Kidney (tissue), 14 donors: ENCODE data around the gene ZNF438. TPM values are rescaled to one million over a fixed set of nuclear protein-coding genes. Genes with fewer than 3 reads are reported as not detected.

Source experiments
- DNase-seq, 5 donors: peaks; one replicate each; pipeline ENCODE4 v3.0.0-alpha.2; 2013 to 2020
- FAIRE-seq: peaks from 2 replicates; lab custom pipeline; 2012; peaks lifted over from hg19 to GRCh38; lab: Jason Lieb, UNC
- H3K27ac ChIP-seq, 2 donors: one replicate each; pipeline ENCODE4 v1.7.0; 2013; ENCODE audit warnings: low read depth in 2 of 2, low read length in 2 of 2, inconsistent platforms in 1 of 2
- H3K27me3 ChIP-seq: one replicate; pipeline ENCODE4 v1.7.1; 2013; ENCODE audit warnings: low read length, inconsistent platforms; ENCODE audit not compliant: control insufficient read depth, insufficient read depth
- H3K36me3 ChIP-seq, 3 donors: one replicate each; pipeline versions ENCODE4 v1.7.0 to v1.7.1; 2013; ENCODE audit warnings: low read length in 3 of 3, control low read depth in 1 of 3, inconsistent platforms in 1 of 3; ENCODE audit not compliant: insufficient read depth in 3 of 3, control insufficient read depth in 2 of 3
- H3K4me1 ChIP-seq, 3 donors: one replicate each; pipeline versions ENCODE4 v1.7.0 to v1.7.1; 2013; ENCODE audit warnings: low read length in 3 of 3, inconsistent platforms in 1 of 3, low read depth in 1 of 3; ENCODE audit not compliant: control insufficient read depth in 2 of 3, insufficient read depth in 2 of 3
- H3K4me3 ChIP-seq, 3 donors: one replicate each; pipeline versions ENCODE4 v1.7.0 to v1.8.1; 2013; ENCODE audit warnings: low read length in 3 of 3, control low read depth in 1 of 3, inconsistent platforms in 1 of 3
- H3K9ac ChIP-seq, 3 donors: one replicate each; pipeline versions ENCODE4 v1.7.0 to v1.7.1; 2013; ENCODE audit warnings: low read length in 3 of 3, control low read depth in 1 of 3, inconsistent platforms in 1 of 3
- H3K9me3 ChIP-seq, 3 donors: one replicate each; pipeline versions ENCODE4 v1.7.0 to v1.7.1; 2013; ENCODE audit warnings: low read length in 3 of 3, control low read depth in 1 of 3, inconsistent platforms in 1 of 3; ENCODE audit not compliant: control insufficient read depth in 2 of 3, insufficient read depth in 1 of 3
- CTCF ChIP-seq: IDR thresholded peaks from 3 replicates; pipeline ENCODE4 v1.5.1; 2012; ENCODE audit warnings: mild to moderate bottlenecking, moderate library complexity, borderline replicate concordance; ENCODE audit not compliant: insufficient read depth; ENCODE audit errors: extremely low read depth
- intact Hi-C: fragments of 100-400 bp; cut with DNase I; formaldehyde crosslinking; loops from one replicate; pipeline ENCODE4 v1.11.1; 2022
- polyA plus RNA-seq: library from polyadenylated mRNA; stranded (reverse); fragments of 350-450 nt; fragmentation: Illumina TruSeq; extraction: RNeasy Lipid Tissue Mini Kit (QIAGEN cat#74804); gene quantifications from one replicate; pipeline ENCODE4 v1.2.3, GENCODE V29; 2014; ENCODE audit warnings: low read depth, low replicate concordance; ENCODE audit not compliant: insufficient read depth
- total RNA-seq: library from RNA; stranded (reverse); fragmentation: NEBNext Ultra II Directional; extraction: Animal tissue kit (Norgen Biotek cat#: 25700); gene quantifications from one replicate; pipeline ENCODE4 v1.2.1, GENCODE V29; 2021
- donor health status: control.
- donor health status: control.
- donor health status: control.
- donor health status: control.
- donor health status: control.
- donor health status: DM: yes; HTN: yes; CAD: no.
- donor health status: Normal renal cell carcinoma (clear cell type).

Gene ZNF438
- total and polyA plus RNA-seq, 2 donors from 2014 or later, result 5.9 to 9.9 TPM

GRCh38 chr10:30980951-30981616 lies 50.6 kb downstream of the ZNF438 start:
- Histone ChIP-seq H3K9me3 (peaks cover 0 to 7% (median 0%) of the 10 kb centered on the region in 3 donors), H3K36me3 (no peaks in the 10 kb centered on the region), H3K9ac (no peak overlapping the region), H3K27me3 (no peaks in the 10 kb centered on the region), H3K27ac (no peak overlapping the region), H3K4me1 (peaks cover 0 to 5% (median 4%) of the 10 kb centered on the region in 3 donors), H3K4me3 (no peak overlapping the region)
- intact Hi-C loops, result no loop called here
- TF ChIP-seq CTCF, result no peak
- FAIRE-seq, result peak; percentile 29
- DNase-seq, result peak in 3 of 5 donors; percentile 22 to 65 (median 23)

GRCh38 chr10:30979956-30980355 lies 51.7 kb downstream of the ZNF438 start:
- Histone ChIP-seq H3K4me3 (no peak overlapping the region), H3K9me3 (peaks cover 0 to 7% (median 0%) of the 10 kb centered on the region in 3 donors), H3K4me1 (peaks cover 0 to 5% (median 4%) of the 10 kb centered on the region in 3 donors), H3K9ac (no peak overlapping the region), H3K27ac (no peak overlapping the region), H3K27me3 (no peaks in the 10 kb centered on the region), H3K36me3 (no peaks in the 10 kb centered on the region)
- FAIRE-seq, result no peak
- no peak for DNase-seq
- intact Hi-C loops, result no loop called here
- TF ChIP-seq CTCF, result no peak

GRCh38 chr10:30978843-30979242 lies 52.8 kb downstream of the ZNF438 start:
- H3K27ac ChIP-seq, result no peak overlapping the region
- no peak for TF ChIP-seq CTCF
- FAIRE-seq (no peak), DNase-seq (no peak)
- H3K9ac ChIP-seq, result no peak overlapping the region
- intact Hi-C loops, result no loop called here
- no peak overlapping the region for H3K4me3 ChIP-seq
- no peaks in the 10 kb centered on the region for H3K36me3 ChIP-seq
- H3K4me1 ChIP-seq, result peaks cover 0 to 5% (median 4%) of the 10 kb centered on the region in 3 donors
- H3K27me3 ChIP-seq, result no peaks in the 10 kb centered on the region
- H3K9me3 ChIP-seq, result peaks cover 0 to 7% (median 0%) of the 10 kb centered on the region in 3 donors
